ENCODE results near the gene PLAC1. TPM values are rescaled to one million over a fixed set of nuclear protein-coding genes. Genes with fewer than 3 reads are reported as not detected.

Gene PLAC1
- total RNA-seq, 3 donors from 2014 or later (not counting 1 experiment from before 2014, with no cell fraction given) = not detected

DNA sequence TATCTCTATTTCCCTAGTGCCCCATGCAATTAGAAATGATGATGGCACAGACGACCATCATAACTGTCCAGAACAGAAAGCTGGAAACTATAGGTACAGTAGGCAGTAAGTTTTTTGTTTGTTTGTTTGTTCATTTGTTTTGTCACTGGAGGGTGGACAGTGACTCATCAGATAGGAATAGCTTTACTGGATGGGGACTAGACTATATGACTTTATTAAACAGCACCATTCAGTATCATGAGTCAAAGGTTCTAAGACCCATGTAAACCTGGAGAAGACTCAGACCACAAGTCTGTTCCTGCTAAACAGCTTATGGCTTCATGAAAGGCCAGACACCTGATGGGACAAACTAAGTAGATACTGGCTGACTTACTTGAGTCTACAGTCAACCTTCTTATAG, 38.4 kb downstream of the PLAC1 start:
- ATAC-seq = no peak
- no peaks in the 10 kb centered on the region for H3K36me3 Mint-ChIP-seq
- Histone ChIP-seq H3K27ac (ENCODE audit: low read length) (no peak overlapping the region), H3K4me3 (ENCODE audit: low read length) (no peak overlapping the region), H3K4me1 (ENCODE audit: control insufficient read depth, insufficient read depth, low read length) (no peaks in the 10 kb centered on the region), H3K27me3 (ENCODE audit: control insufficient read depth, insufficient read depth, low read length) (no peaks in the 10 kb centered on the region), H3K9me3 (ENCODE audit: control insufficient read depth, insufficient read depth, low read length) (no peaks in the 10 kb centered on the region), H3K36me3 (ENCODE audit: control insufficient read depth, insufficient read depth, low read length) (no peaks in the 10 kb centered on the region)
- H3K27me3 Mint-ChIP-seq (ENCODE audit: low read depth in 2 of 2) = peaks cover 0 to 18% of the 10 kb centered on the region in 2 donors
- TF ChIP-seq, protein P1, sequence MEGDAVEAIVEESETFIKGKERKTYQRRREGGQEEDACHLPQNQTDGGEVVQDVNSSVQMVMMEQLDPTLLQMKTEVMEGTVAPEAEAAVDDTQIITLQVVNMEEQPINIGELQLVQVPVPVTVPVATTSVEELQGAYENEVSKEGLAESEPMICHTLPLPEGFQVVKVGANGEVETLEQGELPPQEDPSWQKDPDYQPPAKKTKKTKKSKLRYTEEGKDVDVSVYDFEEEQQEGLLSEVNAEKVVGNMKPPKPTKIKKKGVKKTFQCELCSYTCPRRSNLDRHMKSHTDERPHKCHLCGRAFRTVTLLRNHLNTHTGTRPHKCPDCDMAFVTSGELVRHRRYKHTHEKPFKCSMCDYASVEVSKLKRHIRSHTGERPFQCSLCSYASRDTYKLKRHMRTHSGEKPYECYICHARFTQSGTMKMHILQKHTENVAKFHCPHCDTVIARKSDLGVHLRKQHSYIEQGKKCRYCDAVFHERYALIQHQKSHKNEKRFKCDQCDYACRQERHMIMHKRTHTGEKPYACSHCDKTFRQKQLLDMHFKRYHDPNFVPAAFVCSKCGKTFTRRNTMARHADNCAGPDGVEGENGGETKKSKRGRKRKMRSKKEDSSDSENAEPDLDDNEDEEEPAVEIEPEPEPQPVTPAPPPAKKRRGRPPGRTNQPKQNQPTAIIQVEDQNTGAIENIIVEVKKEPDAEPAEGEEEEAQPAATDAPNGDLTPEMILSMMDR (IDR thresholded peaks at IDR 0.05) = no peak
- intact Hi-C loops (cut with micrococcal nuclease) = no loop called here
- DNase-seq = no peak
- H3K27ac Mint-ChIP-seq = no peak overlapping the region
- WGBS (ENCODE audit: insufficient coverage) = no CpG with 5 or more reads among the region's 1 CpG
- no peaks in the 10 kb centered on the region for H3K9me3 Mint-ChIP-seq
- H3K4me1 Mint-ChIP-seq = no peaks in the 10 kb centered on the region
- H3K4me3 Mint-ChIP-seq = no peak overlapping the region

DNA sequence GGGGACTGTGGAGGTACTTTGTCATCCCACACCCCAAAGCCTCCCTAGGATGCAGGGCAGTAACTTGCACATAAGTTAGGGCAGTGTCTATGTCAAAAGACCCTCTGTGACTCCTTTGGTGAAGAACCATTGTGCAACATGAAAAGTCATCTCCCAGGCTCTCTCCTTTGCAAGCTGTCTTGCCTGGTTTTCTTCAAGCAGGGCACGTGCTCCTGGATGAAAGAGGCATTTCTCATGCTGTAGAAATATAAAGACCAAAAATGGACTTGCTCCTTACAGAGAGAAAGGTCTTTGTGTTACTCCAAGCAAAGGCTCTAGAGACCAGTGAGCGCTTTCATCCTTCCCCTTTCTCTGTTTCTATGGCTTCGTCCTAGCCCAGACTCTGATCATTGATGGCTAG, 44.9 kb downstream of the PLAC1 start:
- ATAC-seq (no peak), DNase-seq (no peak)
- WGBS (ENCODE audit: insufficient coverage) = 81% methylated on average over 3 of the region's 3 CpGs
- TF ChIP-seq, protein P1 (IDR thresholded peaks at IDR 0.05) = no peak
- Histone ChIP-seq H3K4me1 (ENCODE audit: control insufficient read depth, insufficient read depth, low read length) (no peaks in the 10 kb centered on the region), H3K4me3 (ENCODE audit: low read length) (no peak overlapping the region), H3K27ac (ENCODE audit: low read length) (no peak overlapping the region), H3K27me3 (ENCODE audit: control insufficient read depth, insufficient read depth, low read length) (no peaks in the 10 kb centered on the region), H3K9me3 (ENCODE audit: control insufficient read depth, insufficient read depth, low read length) (no peaks in the 10 kb centered on the region), H3K36me3 (ENCODE audit: control insufficient read depth, insufficient read depth, low read length) (no peaks in the 10 kb centered on the region)
- Mint-ChIP-seq H3K36me3 (no peaks in the 10 kb centered on the region), H3K27me3 (ENCODE audit: low read depth in 2 of 2) (peaks cover 0 to 8% of the 10 kb centered on the region in 2 donors), H3K27ac (no peak overlapping the region), H3K4me1 (no peaks in the 10 kb centered on the region), H3K9me3 (no peaks in the 10 kb centered on the region), H3K4me3 (no peak overlapping the region)
- intact Hi-C loops (cut with micrococcal nuclease) = no loop called here

DNA sequence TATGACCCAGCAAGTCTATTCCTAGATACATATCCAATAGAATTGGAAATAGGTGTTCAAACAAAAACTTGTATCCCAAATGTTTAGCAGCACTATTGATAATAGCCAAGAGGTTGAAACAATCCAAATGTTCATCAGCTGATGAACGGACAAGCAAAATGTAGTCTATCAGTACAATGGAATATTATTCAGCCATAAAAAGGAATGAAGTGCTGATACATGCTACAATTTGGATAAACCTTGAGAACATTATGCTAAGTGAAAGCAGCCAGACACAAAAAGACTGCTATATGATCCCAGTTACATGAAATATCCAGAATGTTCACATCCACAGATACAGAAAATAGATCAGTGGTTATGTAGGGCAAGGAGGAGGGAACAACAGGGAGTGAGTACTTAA, 50.1 kb downstream of the PLAC1 start:
- TF ChIP-seq, protein P1 (IDR thresholded peaks at IDR 0.05) = no peak

DNA sequence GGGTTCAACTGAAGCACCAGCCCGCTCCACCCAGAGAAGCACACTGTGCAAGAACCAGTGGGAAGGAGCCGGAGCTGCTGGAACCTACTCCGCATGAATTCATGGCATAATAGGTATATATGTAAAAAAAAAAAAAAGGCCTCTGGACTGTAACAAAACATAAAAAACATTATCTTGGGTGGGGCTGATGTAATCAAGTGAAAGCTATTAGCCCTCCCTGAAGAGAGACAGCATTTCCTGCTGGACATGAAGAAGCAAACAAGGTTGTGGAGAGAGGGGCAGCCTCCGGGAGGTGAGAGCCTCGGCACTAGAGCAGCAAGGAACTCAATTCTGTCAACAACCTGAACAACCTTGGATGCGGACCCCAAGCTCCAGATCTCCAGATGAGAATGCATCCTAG, 50.7 kb downstream of the PLAC1 start:
- Mint-ChIP-seq H3K27ac (no peak overlapping the region), H3K27me3 (ENCODE audit: low read depth in 2 of 2) (peaks cover 2 to 22% of the 10 kb centered on the region in 2 donors), H3K4me1 (no peaks in the 10 kb centered on the region), H3K36me3 (no peaks in the 10 kb centered on the region), H3K9me3 (peaks cover 0 to 1% of the 10 kb centered on the region in 2 donors), H3K4me3 (no peak overlapping the region)
- no peaks in the 10 kb centered on the region for H3K27me3 ChIP-seq (ENCODE audit: control insufficient read depth, insufficient read depth, low read length)
- intact Hi-C loops (cut with micrococcal nuclease) = no loop called here
- H3K27ac ChIP-seq (ENCODE audit: low read length) = no peak overlapping the region
- no peaks in the 10 kb centered on the region for H3K4me1 ChIP-seq (ENCODE audit: control insufficient read depth, insufficient read depth, low read length)
- H3K4me3 ChIP-seq (ENCODE audit: low read length) = no peak overlapping the region
- no peaks in the 10 kb centered on the region for H3K36me3 ChIP-seq (ENCODE audit: control insufficient read depth, insufficient read depth, low read length)
- H3K9me3 ChIP-seq (ENCODE audit: control insufficient read depth, insufficient read depth, low read length) = no peaks in the 10 kb centered on the region
- 97% methylated on average over 4 of the region's 6 CpGs for WGBS (ENCODE audit: insufficient coverage)
- DNase-seq = no peak
- no peak for ATAC-seq
- TF ChIP-seq, protein P1 (IDR thresholded peaks at IDR 0.05) = no peak

More for the DNA sequence above, 50.1 kb downstream of the PLAC1 start:
- intact Hi-C loops (cut with micrococcal nuclease) = no loop called here
- DNase-seq = no peak
- Mint-ChIP-seq H3K27ac (no peak overlapping the region), H3K36me3 (no peaks in the 10 kb centered on the region), H3K4me1 (no peaks in the 10 kb centered on the region), H3K9me3 (no peaks in the 10 kb centered on the region), H3K27me3 (ENCODE audit: low read depth in 2 of 2) (peaks cover 0 to 19% of the 10 kb centered on the region in 2 donors), H3K4me3 (no peak overlapping the region)
- Histone ChIP-seq H3K36me3 (ENCODE audit: control insufficient read depth, insufficient read depth, low read length) (no peaks in the 10 kb centered on the region), H3K4me3 (ENCODE audit: low read length) (no peak overlapping the region), H3K27me3 (ENCODE audit: control insufficient read depth, insufficient read depth, low read length) (no peaks in the 10 kb centered on the region), H3K27ac (ENCODE audit: low read length) (no peak overlapping the region), H3K9me3 (ENCODE audit: control insufficient read depth, insufficient read depth, low read length) (no peaks in the 10 kb centered on the region), H3K4me1 (ENCODE audit: control insufficient read depth, insufficient read depth, low read length) (no peaks in the 10 kb centered on the region)
- ATAC-seq = no peak
- 100% methylated on average over 1 of the region's 1 CpG for WGBS (ENCODE audit: insufficient coverage)
